Activated CD8-positive, alpha-beta memory T cell treated with anti-CD3 and anti-CD28 coated beads, Interleukin-2, amount 50 U/mL, for 48 hours (primary cell): ENCODE measurements around the gene CDC42EP5.
"Not testable (repeated sequence)": the region's sequence is repeated elsewhere in the genome, so short reads cannot be mapped to it uniquely, and the experiment has no call there.

Experiments used
- DNase-seq: peaks from one replicate; pipeline ENCODE4 v3.0.0-alpha.2; 2020

The CDC42EP5 gene

GRCh38 chr19:54446349-54446748, 26.7 kb downstream of the CDC42EP5 start:
- not testable (repeated sequence) for DNase-seq

GRCh38 chr19:54444737-54445136, 28.4 kb downstream of the CDC42EP5 start:
- DNase-seq: no peak

- DNase-seq: no peak
Measured at GRCh38 chr19:54440641-54441040, 32.5 kb downstream of the CDC42EP5 start.

DNA sequence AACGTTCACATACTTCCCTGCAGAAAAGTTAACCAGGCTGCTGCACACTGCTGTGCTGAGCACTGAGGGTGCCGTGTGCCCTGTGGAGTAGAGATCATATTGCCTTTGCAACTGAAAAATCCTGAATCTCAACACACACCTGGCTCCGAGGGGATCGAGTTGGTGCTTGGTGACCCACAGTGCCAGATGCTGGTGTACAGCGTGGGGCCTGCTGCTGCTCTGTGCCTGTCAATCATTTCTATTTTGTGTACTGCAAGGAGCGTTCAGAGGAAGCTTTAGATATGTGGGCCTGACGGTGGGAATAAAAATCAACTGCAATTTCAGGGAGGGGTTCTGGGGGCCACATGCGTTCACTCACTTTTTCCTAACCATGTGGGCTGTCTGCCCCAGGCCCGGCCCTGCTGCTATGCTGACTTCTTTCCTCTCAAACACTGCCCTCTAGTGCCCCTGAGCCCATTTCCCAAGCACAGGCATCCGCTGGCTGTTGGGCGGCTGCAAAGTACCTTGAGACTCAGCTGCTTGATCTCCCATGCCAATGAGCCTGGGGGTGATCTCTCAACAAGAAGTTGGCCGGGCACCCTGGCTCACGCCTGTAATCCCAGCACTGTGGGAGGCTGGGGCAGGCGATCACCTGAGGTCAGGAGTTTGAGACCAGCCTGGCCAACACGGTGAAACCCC, 33.8 kb downstream of the CDC42EP5 start:
- DNase-seq: no peak

GRCh38 chr19:54436628-54437252, 36.4 kb downstream of the CDC42EP5 start:
- DNase-seq: no peak

- DNase-seq: no peak
Measured at GRCh38 chr19:54436031-54436523, 37.0 kb downstream of the CDC42EP5 start.

GRCh38 chr19:54435551-54436016, 37.5 kb downstream of the CDC42EP5 start:
- no peak for DNase-seq

GRCh38 chr19:54434873-54435214, 38.3 kb downstream of the CDC42EP5 start:
- DNase-seq: no peak

DNA sequence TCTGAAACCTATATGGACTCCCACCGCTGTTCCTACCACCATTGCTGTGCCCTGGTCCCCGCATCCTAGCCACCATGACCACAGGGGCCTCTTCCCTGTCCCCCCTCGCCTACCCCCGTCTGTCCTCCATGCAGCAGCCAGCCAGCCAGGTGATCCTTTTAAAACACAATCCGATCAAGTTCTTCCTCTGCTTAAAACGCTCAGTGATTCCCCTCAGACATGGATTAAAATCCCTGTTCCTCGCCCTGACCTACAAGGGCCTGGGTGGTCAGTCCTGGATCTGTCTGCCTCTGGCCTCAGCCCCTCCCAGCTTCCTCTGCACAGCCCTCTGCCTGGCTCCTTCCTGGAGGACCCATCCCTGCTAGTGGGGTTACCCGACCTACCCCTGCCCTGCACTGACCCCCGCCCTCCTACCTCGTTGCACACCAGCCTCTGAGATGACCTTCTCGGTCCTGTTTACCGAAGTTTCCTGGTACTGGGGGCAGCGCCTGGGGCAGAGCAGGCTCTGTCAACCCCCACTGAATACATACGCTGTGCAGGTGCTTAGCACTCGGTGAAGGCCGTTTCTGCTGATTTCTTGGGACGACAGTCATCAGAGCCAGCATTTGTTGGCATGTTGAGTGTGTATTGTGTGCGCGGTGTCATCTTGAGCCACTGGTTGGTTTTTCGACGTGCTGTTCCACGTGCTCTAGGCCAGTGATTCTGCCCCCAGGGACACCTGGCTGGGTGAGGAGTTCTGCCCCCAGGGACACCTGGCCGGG, 38.8 kb downstream of the CDC42EP5 start:
- no peak for DNase-seq

DNA sequence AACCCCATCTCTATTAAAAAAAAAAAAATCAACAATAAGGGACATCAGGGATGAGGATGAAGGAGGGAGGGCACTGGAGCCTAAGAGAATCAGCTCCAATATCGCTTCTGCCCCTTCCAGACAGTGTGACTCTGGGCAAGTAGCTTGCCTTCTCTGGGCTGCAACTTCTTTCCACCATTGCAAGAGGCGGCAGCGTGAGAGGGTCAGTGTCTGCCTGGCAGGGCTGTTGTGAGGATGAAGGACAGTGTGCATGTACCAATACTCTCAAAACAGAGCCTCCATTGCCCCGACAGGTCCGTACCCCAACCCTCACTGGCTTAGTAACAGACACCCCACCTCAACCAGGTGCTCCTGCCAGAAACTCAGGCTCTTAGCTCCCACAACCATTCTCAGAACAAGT, 39.4 kb downstream of the CDC42EP5 start:
- DNase-seq: no peak

GRCh38 chr19:54432144-54432738, 40.9 kb downstream of the CDC42EP5 start:
- DNase-seq: no peak

GRCh38 chr19:54431255-54431838, 41.7 kb downstream of the CDC42EP5 start:
- no peak for DNase-seq

DNA sequence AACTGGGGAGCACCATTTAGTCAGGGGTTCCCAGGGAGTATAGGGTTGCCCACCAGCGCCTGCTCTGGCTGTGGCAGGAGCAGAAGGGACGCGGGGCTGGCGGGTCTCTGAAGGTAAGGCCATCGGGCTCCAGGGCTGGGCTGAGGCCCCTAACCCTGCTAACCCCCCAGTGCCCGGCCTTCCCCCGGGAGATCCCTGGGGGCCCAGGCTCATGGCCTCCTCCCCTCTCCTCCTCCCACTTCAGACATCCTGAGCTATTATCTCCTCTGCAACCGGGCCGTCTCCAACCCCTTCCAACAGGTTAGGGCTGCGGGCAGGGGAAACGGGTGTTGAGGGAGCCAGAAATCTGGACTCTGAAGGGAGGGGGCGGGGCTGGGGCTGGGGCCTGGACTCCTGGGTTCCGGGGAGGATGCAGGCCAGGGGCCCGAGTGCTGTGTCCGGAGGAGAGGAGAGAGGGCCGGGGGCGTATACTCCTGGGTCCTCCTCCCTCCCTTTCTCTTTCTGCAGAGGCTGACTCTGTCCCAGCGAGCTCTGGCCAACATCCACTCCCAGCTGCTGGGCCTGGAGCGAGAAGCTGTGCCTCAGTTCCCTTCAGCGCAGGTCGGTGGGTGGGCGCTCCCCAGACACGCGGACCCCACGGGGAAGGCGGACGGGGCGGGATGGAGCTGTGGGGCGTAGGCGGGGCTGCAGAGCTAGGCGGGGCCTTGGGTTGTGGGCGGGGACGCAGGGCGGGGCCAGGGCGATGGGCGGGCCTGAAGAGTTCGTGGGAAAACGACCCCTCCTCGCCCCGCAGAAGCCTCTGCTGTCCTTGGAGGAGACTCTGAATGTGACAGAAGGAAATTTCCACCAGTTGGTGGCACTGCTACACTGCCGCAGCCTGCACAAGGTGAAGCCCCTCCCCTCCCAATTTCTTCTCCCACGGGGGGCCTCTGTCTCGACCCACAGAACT, 42.5 kb downstream of the CDC42EP5 start:
- DNase-seq: peak; percentile 78

DNA sequence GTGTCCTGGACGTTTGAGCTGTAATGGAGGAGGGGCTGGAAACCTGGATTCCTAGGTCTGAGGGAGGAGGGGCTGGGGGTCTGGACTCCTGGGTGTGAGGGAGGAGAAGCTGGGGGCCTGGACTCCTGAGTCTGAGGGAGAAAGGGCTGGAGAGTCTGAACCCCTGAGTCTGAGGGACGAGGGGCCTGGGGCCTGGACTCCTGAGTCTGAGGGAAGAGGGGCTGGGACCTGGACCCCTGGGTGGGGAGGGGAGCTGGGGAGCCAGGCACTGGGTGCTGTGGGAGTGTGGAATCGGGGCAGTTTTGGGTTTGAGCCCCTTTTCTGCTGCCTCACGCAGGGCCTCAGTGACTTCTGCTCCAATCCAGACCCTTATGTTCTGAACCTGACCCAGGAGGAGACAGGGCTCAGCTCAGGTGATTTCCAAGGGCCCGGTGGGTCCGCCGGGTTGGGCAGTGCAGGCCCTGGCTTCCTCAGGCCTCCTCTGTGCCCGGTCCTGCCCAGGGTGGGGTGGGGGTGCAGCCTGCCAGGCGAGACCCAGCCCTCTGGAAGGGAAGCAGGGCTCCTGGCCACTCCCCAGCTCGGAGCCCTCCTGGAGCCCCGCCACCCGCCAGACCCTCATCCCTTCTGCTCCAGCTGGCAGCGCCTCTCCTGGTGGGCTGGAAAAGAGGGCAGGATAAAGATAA, 43.4 kb downstream of the CDC42EP5 start:
- no peak for DNase-seq

- no peak for DNase-seq
Measured at GRCh38 chr19:54429176-54429495, 44.0 kb downstream of the CDC42EP5 start.

DNA sequence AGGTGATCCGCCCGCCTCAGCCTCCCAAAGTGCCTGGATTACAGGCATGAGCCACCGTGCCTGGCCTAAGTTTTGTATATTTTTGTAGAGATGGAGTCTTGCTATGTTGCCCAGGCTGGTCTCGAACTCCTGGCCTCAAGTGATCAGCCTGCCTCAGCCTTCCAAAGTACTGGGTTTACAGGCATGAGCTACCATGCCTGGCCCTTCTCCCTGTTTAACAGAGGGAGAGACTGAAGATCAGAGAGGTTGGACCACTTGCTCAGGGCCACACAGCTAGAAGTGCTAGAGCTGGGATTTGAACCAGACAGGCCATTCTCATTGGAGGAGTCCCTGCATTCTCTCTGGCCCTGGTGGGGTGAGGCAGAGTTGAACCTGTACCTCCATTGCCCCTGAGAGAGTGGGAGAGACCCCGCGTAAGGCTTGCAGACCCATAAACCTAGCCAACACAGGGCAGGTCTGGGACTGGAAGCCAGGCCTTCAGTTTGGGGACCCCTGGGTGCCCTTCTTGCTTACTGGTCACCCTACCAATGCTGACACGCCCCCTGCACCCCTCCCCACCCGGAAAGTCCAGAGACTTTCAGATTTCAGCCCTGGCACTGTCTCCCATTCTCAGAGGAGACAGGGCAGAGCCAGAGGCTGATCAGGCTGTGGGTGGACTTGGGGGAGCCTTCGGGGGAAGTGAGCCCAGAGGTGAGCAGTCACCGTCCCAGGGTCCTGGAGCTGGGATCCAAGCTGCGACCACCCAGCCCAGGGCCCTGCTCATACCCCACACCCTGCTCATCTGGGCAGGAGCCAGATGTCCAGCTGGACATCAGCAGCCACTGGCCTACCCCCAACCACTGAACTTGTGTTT, 44.5 kb downstream of the CDC42EP5 start:
- no peak for DNase-seq

GRCh38 chr19:54427586-54427985, 45.5 kb downstream of the CDC42EP5 start:
- no peak for DNase-seq

GRCh38 chr19:54426291-54426931, 46.7 kb downstream of the CDC42EP5 start:
- DNase-seq: no peak

- no peak for DNase-seq
Measured at GRCh38 chr19:54425382-54425723, 47.7 kb downstream of the CDC42EP5 start.
